IMR-90 (cell line): Measurements from ENCODE around the gene PARP14. TPM values are rescaled to one million over a fixed set of nuclear protein-coding genes. Genes with fewer than 3 reads are reported as not detected.

Experiments used
- ATAC-seq: fragments of 200-7000 bp; cut with Tn5 transposase; 2 replicates; pipeline ENCODE4 v1.9.1; 2020; ENCODE audit warnings: low read depth, mild to moderate bottlenecking, moderate library complexity
- BruUV-seq: library from RNA; stranded (reverse); fragments of 400-500 nt; replicated peaks from 2 replicates; lab custom pipeline; 2021; lab: Mats Ljungman, UMichigan
- CTCF ChIA-PET: fragments of 300-600 bp; formaldehyde crosslinking; extraction: SDS; loops from one replicate; lab custom pipeline; 2021; ENCODE audit warnings: antibody characterized with exemption; lab: Yijun Ruan, JAX
- POLR2A ChIA-PET: fragments of 300-600 bp; sonication (Branson Sonifier 250); formaldehyde crosslinking; loops from one replicate; lab custom pipeline; 2022; ENCODE audit warnings: antibody characterized with exemption; ENCODE audit not compliant: unreplicated experiment; lab: Charles Lee
- DNase-seq: peaks from one replicate; pipeline ENCODE4 v3.0.0; 2013
- H2AFZ ChIP-seq: replicated peaks from 2 replicates; pipeline ENCODE3; 2013; ENCODE audit warnings: low read length, mild to moderate bottlenecking; ENCODE audit not compliant: poor library complexity
- H2AK5ac ChIP-seq: 2 replicates; pipeline ENCODE4 v1.6.1; 2013; ENCODE audit warnings: low read depth, low read length, inconsistent platforms
- H2AK9ac ChIP-seq: replicated peaks from 2 replicates; pipeline ENCODE3; 2013; ENCODE audit warnings: mild to moderate bottlenecking, low read depth, low read length, moderate library complexity; ENCODE audit not compliant: poor library complexity
- H2BK120ac ChIP-seq: 2 replicates; pipeline ENCODE4 v1.6.1; 2013; ENCODE audit warnings: low read depth, low read length, inconsistent platforms
- H2BK15ac ChIP-seq: 3 replicates; pipeline ENCODE4 v1.6.1; 2013; ENCODE audit warnings: low read depth, low read length, inconsistent platforms
- H2BK20ac ChIP-seq: 2 replicates; pipeline ENCODE4 v1.6.1; 2013; ENCODE audit warnings: low read depth, mild to moderate bottlenecking, inconsistent platforms, low read length, moderate library complexity
- H2BK5ac ChIP-seq: 2 replicates; pipeline ENCODE4 v1.6.1; 2013; ENCODE audit warnings: mild to moderate bottlenecking, low read depth, low read length, inconsistent platforms; ENCODE audit not compliant: poor library complexity, severe bottlenecking
- H3K14ac ChIP-seq: replicated peaks from 2 replicates; pipeline ENCODE4 v1.6.1; 2013; ENCODE audit warnings: low read depth, low read length, inconsistent platforms
- H3K18ac ChIP-seq: 2 replicates; pipeline ENCODE4 v1.6.1; 2013; ENCODE audit warnings: low read depth, low read length, control low read depth
- H3K23ac ChIP-seq: 2 replicates; pipeline ENCODE4 v1.6.1; 2013; ENCODE audit warnings: low read depth, low read length, inconsistent platforms
- H3K27ac ChIP-seq: 2 replicates; pipeline ENCODE4 v1.5.1; 2013; ENCODE audit warnings: mild to moderate bottlenecking, control low read depth, low read length; ENCODE audit not compliant: insufficient read depth
- H3K27me3 ChIP-seq: 2 replicates; pipeline ENCODE4 v1.6.1; 2013; ENCODE audit warnings: low read length; ENCODE audit not compliant: control insufficient read depth, insufficient read depth
- H3K36me3 ChIP-seq: 2 replicates; pipeline ENCODE4 v1.6.1; 2013; ENCODE audit warnings: low read length, mixed read lengths; ENCODE audit not compliant: control insufficient read depth, insufficient read depth
- H3K4ac ChIP-seq: 2 replicates; pipeline ENCODE4 v1.6.1; 2013; ENCODE audit warnings: low read depth, low read length, inconsistent platforms
- H3K4me1 ChIP-seq: 2 replicates; pipeline ENCODE4 v1.6.1; 2013; ENCODE audit warnings: low read length, mixed read lengths; ENCODE audit not compliant: control insufficient read depth, insufficient read depth
- H3K4me2 ChIP-seq: 2 replicates; pipeline ENCODE4 v1.6.1; 2013; ENCODE audit warnings: low read depth, mild to moderate bottlenecking, control low read depth, low read length, moderate library complexity
- H3K4me3 ChIP-seq: 2 replicates; pipeline ENCODE4 v1.5.1; 2013; ENCODE audit warnings: low read depth, mild to moderate bottlenecking, control low read depth, low read length, moderate library complexity; ENCODE audit not compliant: insufficient read depth
- H3K56ac ChIP-seq: 2 replicates; pipeline ENCODE4 v1.6.1; 2013; ENCODE audit warnings: low read length, inconsistent platforms; ENCODE audit not compliant: insufficient read depth; ENCODE audit errors: extremely low read depth
- H3K79me1 ChIP-seq, 2 experiments: 2 replicates each; pipeline ENCODE4 v1.6.1; 2013; ENCODE audit warnings: low read length in 2 of 2, inconsistent platforms in 1 of 2, low read depth in 1 of 2
- H3K9ac ChIP-seq: 2 replicates; pipeline ENCODE4 v1.6.1; 2013; ENCODE audit warnings: low read depth, low read length, control low read depth
- H3K9me1 ChIP-seq: 2 replicates; pipeline ENCODE4 v1.6.1; 2013; ENCODE audit warnings: low read length, inconsistent platforms; ENCODE audit not compliant: insufficient read depth
- H3K9me3 ChIP-seq: 2 replicates; pipeline ENCODE4 v1.6.1; 2013; ENCODE audit warnings: low read length; ENCODE audit not compliant: control insufficient read depth, insufficient read depth
- H4K20me1 ChIP-seq: 2 replicates; pipeline ENCODE4 v1.6.1; 2013; ENCODE audit warnings: low read length, inconsistent platforms; ENCODE audit not compliant: insufficient read depth
- H4K5ac ChIP-seq: 2 replicates; pipeline ENCODE4 v1.6.1; 2013; ENCODE audit warnings: mild to moderate bottlenecking, low read depth, low read length, control low read depth
- H4K8ac ChIP-seq, 2 experiments: 2 replicates each; pipeline ENCODE4 v1.6.1; 2013; ENCODE audit warnings: low read depth in 2 of 2, low read length in 2 of 2, control low read depth in 1 of 2, inconsistent platforms in 1 of 2
- H4K91ac ChIP-seq: 2 replicates; pipeline ENCODE4 v1.6.1; 2013; ENCODE audit warnings: low read depth, low read length, inconsistent platforms; ENCODE audit not compliant: insufficient read depth
- MAFK ChIP-seq: IDR thresholded peaks from 2 replicates; pipeline ENCODE4 v1.6.1; 2012; ENCODE audit warnings: low read depth, low read length, improper control_type of control experiment
- MAZ ChIP-seq: IDR thresholded peaks from 2 replicates; pipeline ENCODE4 v1.6.1; 2012; ENCODE audit warnings: low read depth, mild to moderate bottlenecking, low read length, improper control_type of control experiment, moderate library complexity, borderline replicate concordance
- RAD21 ChIP-seq: IDR thresholded peaks from 2 replicates; pipeline ENCODE4 v1.6.1; 2012; ENCODE audit warnings: low read length, improper control_type of control experiment
- SMC3 ChIP-seq: fragments of 150-350 bp; IDR thresholded peaks from 2 replicates; pipeline ENCODE4 v1.6.1; 2016; ENCODE audit warnings: low read depth, mild to moderate bottlenecking, antibody characterized with exemption, low read length, moderate library complexity
- WGBS, 2 experiments: methylation state at CpG; one replicate each; pipeline versions ENCODE4 v1.1.5 to v1.1.7; 2013; ENCODE audit warnings: missing lambda C conversion rate in 2 of 2; ENCODE audit not compliant: insufficient read length in 1 of 2; ENCODE audit errors: extremely low coverage in 2 of 2; 5-methylcytosine and 5-hydroxymethylcytosine counted together
- dilution Hi-C: fragments of 300-500 bp; cut with HindIII; formaldehyde crosslinking; loops from one replicate; pipeline ENCODE4 v1.14.3; 2018; ENCODE audit warnings: low sequenced_read_pairs; ENCODE audit not compliant: unreplicated experiment
- in situ Hi-C: fragments of 300-500 bp; cut with MboI; formaldehyde crosslinking; loops from 3 replicates; pipeline ENCODE4 v1.14.3; 2019; ENCODE audit warnings: low sequenced_read_pairs, inconsistent platforms, mixed read lengths
- intact Hi-C: fragments of 100-400 bp; cut with micrococcal nuclease; formaldehyde crosslinking; loops from 2 replicates; pipeline ENCODE4 v1.10.0; 2022
- polyA plus RNA-seq, 3 experiments: library from polyadenylated mRNA; depleted of rRNA; stranded (reverse); fragments of >200 nt; gene quantifications; 2 replicates each; pipeline ENCODE4 v1.2.3, GENCODE V29; 2012; ENCODE audit warnings: low replicate concordance in 1 of 3
- total RNA-seq: library from RNA; depleted of rRNA; stranded (reverse); fragments of >200 nt; gene quantifications from 2 replicates; pipeline ENCODE4 v1.2.3, GENCODE V29; 2012
- TF ChIP-seq, protein P1 (sequence below): conservative IDR thresholded peaks from 2 replicates; pipeline ENCODE4 v1.5.1; 2012; ENCODE audit warnings: mild to moderate bottlenecking, low read depth, low read length, improper control_type of control experiment

Gene PARP14
- total and polyA plus RNA-seq, 2 of the 4 experiments (the other 2 are of a cell fraction) = 9.3 to 23.1 TPM

DNA sequence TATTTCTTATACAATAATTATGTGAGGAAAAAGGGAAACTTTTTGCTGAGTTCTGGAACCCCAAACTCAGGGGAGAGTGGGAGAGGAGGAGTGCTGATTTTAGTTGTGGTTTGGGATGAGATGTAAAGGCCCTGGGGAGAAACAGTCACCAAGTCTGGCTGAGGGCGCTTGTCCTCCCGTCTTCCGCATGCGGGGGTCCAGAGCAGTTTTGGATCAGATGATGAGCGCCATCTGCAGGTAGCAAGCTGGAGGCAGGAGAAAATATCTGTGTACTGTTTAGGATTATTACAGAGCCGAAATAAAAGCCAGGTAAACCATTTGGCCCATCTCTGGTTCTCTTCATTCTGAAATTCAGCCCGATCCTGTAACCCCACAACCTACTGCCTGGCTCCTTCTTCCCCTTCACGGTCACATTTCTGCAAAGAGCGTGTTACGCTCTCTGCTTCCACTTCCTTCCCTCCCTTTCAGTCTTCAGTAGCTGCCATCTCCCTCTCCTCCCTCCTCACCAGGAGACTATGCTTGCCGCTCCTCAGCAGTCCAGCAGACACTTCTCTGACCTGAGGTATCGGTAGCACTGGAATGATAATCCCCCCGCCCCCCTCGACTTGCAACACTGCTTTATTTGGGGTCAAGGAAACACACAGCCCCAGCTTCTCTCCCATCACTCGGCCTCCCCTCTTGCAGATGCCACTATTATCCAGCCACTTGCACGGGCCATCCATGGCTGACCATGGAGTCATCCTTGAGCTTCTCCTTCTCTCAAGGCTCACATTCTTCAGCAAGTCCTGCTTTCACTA lies 1.4 kb upstream of the PARP14 start:
- Histone ChIP-seq H3K56ac (no peak overlapping the region), H2BK120ac (peak overlapping the region; percentile 54; the same call in 1 of the 2 replicates), H3K4ac (peak overlapping the region; percentile 45; the same call in 1 of the 2 replicates), H4K20me1 (no peaks in the 10 kb centered on the region), H3K18ac (no peak overlapping the region), H2BK15ac (peak overlapping the region; percentile 87; the same call in 2 of the 3 replicates), H3K79me1 (peaks cover 12 to 17% of the 10 kb centered on the region in 2 experiments), H2AFZ (peak overlapping the region; percentile 93), H3K9me1 (peaks cover 4% of the 10 kb centered on the region; the same call in 1 of the 2 replicates), H3K4me3 (peak overlapping the region; percentile 28), H3K27me3 (no peaks in the 10 kb centered on the region), H3K14ac (0 out of 2 replicates have a peak overlapping the region, but pooled peaks have one; percentile 3), H4K5ac (peak overlapping the region; percentile 69), H2AK5ac (no peak overlapping the region), H3K4me1 (peaks cover 13% of the 10 kb centered on the region), H3K9ac (peak overlapping the region; percentile 99; the same call in 1 of the 2 replicates), H4K8ac (peak overlapping the region; percentile 55 to 90), H2AK9ac (peak overlapping the region; percentile 68), H3K9me3 (no peaks in the 10 kb centered on the region), H2BK20ac (peak overlapping the region; percentile 60; the same call in 1 of the 2 replicates), H3K36me3 (no peaks in the 10 kb centered on the region), H3K23ac (peak overlapping the region; percentile 85), H3K4me2 (peak overlapping the region; percentile 81), H3K27ac (peak overlapping the region; percentile 9; the same call in 1 of the 2 replicates), H2BK5ac (no peak overlapping the region), H4K91ac (peak overlapping the region; percentile 24; the same call in 1 of the 2 replicates)
- dilution Hi-C loops (no loop called here), intact Hi-C loops (loop anchor here (1.0 to 5.0 kb wide), 6 partner anchors 115 to 1133 kb away; partner anchors contain the start of genes DTX3L and PARP9), in situ Hi-C loops (loop anchor here (5.0 to 10.0 kb wide), 3 partner anchors 122 to 284 kb away; no protein-coding TSS in a partner anchor)
- WGBS, 2 experiments = 13% methylated on average over 10 of the region's 16 CpGs; no CpG with 5 or more reads in 1 of the 2 experiments
- DNase-seq = peak; percentile 79
- TF ChIP-seq SMC3 (peak; percentile 89), RAD21 (peak; percentile 87), MAFK (no peak), MAZ (0 out of 2 replicates have a peak, but pooled peaks have one; percentile 23)
- TF ChIP-seq, protein P1, sequence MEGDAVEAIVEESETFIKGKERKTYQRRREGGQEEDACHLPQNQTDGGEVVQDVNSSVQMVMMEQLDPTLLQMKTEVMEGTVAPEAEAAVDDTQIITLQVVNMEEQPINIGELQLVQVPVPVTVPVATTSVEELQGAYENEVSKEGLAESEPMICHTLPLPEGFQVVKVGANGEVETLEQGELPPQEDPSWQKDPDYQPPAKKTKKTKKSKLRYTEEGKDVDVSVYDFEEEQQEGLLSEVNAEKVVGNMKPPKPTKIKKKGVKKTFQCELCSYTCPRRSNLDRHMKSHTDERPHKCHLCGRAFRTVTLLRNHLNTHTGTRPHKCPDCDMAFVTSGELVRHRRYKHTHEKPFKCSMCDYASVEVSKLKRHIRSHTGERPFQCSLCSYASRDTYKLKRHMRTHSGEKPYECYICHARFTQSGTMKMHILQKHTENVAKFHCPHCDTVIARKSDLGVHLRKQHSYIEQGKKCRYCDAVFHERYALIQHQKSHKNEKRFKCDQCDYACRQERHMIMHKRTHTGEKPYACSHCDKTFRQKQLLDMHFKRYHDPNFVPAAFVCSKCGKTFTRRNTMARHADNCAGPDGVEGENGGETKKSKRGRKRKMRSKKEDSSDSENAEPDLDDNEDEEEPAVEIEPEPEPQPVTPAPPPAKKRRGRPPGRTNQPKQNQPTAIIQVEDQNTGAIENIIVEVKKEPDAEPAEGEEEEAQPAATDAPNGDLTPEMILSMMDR = peak; percentile 89
- ChIA-PET POLR2A (interaction anchor here (0.9 kb wide), 1 partner anchor 118 kb away, joined by 3 read pairs; no protein-coding TSS in a partner anchor), CTCF (interaction anchor here (0.7 to 2.3 kb wide), 7 partner anchors 10 to 221 kb away, joined by 3 to 34 read pairs (median 4); no protein-coding TSS in a partner anchor)
- no TSS peak for BruUV-seq
- ATAC-seq = peak; percentile 74
